ENCODE results near the gene GAGE1.
"Not testable (repeated sequence)": the region's sequence is repeated elsewhere in the genome, so short reads cannot be mapped to it uniquely, and the experiment has no call there.

DNA sequence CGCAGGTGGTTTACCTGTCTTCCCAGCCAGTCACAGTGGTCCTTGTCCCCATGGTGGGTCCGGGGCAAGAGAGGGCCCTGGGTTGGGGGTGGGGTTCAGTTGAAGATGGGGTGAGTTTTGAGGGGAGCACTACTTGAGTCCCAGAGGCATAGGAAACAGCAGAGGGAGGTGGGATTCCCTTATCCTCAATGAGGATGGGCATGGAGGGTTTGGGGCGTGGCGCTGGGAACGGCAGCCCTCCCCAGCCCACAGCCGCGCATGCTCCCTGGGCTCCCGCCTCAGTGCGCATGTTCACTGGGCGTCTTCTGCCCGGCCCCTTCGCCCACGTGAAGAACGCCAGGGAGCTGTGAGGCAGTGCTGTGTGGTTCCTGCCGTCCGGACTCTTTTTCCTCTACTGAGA lies 47.8 kb upstream of the GAGE1 start, which contains the start of gene GAGE12E:
- not testable (repeated sequence) for TF ChIP-seq POLR2A (IDR thresholded peaks at IDR 0.05)
- TF ChIP-seq, protein P1, sequence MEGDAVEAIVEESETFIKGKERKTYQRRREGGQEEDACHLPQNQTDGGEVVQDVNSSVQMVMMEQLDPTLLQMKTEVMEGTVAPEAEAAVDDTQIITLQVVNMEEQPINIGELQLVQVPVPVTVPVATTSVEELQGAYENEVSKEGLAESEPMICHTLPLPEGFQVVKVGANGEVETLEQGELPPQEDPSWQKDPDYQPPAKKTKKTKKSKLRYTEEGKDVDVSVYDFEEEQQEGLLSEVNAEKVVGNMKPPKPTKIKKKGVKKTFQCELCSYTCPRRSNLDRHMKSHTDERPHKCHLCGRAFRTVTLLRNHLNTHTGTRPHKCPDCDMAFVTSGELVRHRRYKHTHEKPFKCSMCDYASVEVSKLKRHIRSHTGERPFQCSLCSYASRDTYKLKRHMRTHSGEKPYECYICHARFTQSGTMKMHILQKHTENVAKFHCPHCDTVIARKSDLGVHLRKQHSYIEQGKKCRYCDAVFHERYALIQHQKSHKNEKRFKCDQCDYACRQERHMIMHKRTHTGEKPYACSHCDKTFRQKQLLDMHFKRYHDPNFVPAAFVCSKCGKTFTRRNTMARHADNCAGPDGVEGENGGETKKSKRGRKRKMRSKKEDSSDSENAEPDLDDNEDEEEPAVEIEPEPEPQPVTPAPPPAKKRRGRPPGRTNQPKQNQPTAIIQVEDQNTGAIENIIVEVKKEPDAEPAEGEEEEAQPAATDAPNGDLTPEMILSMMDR (IDR thresholded peaks at IDR 0.05), result not testable (repeated sequence)
